ENCODE data around the gene SRD5A1.

The SRD5A1 gene

DNA sequence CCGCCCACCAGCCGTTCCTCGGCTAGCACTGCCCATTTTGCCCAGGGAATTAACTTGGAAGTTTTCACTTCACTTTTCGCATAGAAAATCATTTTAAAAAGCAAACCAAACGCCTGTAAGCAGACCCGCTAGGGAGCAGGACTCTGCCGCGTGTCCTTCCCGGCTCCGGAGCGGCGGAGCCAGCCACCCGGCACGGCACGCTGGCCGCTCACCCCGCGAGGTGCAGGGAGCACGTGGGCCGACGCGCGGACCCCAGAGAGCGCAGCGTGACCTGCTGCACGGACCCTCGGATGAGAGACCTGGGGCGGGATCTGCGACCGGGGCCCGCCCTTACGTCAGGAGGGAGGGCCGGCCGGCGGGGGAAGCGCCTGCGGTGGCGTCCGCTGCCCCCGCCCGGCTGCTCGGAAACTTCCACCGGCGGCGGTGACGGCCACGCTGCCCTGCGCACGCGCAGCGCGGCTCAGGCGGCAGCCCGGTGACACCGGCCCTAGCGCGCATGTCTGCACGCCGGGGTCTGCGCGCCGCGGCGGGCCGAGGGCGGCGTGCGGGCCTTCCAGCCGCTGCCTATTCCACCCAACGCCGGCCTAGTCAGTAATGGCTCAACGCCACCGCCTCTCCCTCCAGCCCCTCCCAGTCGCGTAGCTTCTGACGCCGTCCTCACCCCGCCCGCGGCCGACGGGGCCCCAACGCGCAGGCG, 79.5 kb downstream of the SRD5A1 start:
- peak; percentile 93 for DNase-seq (ENCODE audit: low read depth, low spot score)

DNA sequence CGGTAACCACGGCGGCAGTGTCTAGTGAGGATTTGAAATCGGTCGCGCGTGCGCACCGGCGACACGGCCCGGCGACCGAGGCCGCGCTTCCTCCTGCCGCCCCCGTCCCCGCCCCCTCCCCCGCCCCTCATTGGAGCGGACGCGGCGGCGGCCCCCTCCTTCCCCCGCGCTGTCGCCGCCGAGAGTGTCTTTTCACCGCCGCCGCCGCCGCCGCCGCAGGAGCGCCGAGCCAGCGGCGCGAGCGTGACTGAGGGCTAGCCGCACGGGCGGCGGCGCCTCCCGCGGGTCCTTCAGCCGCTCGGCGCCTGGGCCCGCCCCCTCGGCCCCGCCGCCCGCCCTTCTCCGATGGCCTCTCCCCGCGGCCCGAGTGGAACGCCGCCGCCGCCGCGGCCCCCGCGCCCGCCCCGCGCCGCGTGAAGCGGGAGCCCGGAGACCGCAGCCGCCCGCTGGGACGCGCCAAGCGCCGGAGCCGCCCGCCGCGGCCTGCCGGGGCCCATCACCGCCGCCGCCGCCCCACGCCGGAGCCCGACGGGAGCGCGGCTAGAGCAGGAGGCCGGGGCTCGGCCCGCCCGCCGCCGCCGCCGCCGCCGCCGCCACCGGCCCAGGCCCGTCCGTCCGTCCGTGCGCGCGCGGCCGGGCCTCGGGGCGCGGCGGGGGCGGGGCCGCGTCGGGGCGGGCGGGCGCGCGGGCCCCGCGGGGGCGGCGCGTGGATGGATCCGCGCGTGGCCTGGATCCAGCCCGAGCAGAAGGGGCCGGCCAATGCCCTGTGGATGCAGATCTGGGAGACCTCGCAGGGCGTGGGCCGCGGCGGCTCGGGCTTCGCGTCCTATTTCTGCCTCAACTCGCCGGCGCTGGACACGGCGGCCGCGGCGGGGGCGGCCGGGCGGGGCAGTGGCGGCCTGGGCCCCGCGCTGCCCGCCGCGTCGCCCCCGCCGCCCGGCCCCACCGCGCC, 80.3 kb downstream of the SRD5A1 start, which contains the start of gene TENT4A:
Gene TENT4A, plus strand, starts transcription at position 159 of the 952 bp plus-strand sequence. Its CDS starts 552 bp downstream, at position 711.
- DNase-seq (ENCODE audit: low read depth, low spot score): no peak

DNA sequence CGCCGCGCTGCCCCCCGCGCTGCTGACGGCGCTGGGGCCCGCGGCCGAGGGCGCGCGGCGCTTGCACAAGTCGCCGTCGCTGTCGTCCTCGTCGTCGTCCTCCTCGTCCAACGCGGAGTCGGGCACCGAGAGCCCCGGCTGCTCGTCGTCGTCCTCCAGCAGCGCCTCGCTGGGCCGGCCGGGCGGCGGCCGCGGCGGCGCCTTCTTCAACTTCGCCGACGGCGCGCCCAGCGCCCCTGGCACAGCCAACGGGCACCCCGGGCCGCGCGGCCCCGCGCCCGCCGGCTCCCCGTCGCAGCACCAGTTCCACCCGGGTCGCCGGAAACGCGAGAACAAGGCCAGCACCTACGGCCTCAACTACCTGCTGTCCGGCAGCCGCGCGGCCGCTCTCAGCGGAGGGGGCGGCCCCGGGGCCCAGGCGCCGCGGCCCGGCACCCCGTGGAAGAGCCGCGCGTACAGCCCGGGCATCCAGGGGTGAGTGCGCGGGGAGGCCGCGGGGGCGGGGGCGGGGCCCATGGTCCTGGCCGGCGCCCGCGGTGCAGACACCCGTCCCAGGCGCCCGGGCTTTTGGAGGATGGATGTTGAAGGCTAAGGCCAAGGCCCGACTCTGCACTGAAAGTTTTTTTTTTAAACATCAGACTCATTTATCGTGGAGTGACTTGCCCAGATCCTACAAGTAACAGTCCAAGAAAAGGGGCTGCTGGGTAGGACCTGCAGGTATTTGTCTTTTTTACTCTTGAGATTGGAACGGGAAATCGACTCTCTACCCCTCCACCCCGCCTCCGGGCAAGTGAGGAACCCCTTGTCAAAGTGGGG, 81.2 kb downstream of the SRD5A1 start:
- DNase-seq (ENCODE audit: low read depth, low spot score): no peak

DNA sequence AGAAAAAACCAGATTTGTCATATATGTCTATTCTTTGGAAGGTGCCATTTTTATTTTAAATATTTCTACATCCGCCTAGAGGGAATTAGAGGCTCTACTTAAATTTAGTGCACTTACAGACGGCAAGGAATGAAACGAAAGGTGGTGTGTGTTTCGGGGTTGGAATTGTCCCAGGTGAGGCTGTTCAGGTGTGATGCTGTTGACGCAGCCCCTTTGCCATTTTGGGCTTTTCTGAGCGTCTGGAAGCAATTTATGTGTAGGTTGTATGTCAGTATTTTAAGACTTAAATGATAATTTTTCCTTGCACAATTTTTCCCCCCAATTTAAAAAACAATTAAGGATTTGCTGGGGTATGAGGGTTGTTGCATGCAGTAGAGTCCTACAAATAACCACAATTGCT, 82.0 kb downstream of the SRD5A1 start:
- DNase-seq (ENCODE audit: low read depth, low spot score): no peak

- no peak for DNase-seq (ENCODE audit: low read depth, low spot score)
These were observed 82.8 kb downstream of the SRD5A1 start for GRCh38 chr5:6715758-6716628.

GRCh38 chr5:6716629-6717149, 83.4 kb downstream of the SRD5A1 start:
- no peak for DNase-seq (ENCODE audit: low read depth, low spot score)

DNA sequence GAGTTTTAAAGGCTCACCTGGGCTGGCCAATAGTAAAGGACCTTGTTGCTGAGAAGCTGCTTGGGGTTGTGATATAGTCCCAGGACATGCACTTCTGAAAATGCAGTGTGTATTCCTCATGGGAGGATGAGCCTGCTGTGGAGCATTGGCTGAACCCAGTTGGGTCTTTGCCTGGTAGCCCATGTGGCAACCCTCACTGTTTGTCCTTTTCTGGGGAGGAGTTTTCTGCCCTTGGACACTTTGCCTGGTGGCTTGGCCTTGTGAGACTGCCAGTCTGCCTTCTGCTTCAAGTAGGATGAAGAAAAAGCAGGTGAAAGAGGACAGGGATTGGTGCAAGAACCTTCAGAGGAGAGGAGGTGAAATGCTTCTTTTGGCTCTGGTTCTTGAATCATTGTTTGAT, 84.0 kb downstream of the SRD5A1 start:
- no peak for DNase-seq (ENCODE audit: low read depth, low spot score)

GRCh38 chr5:6717687-6718086, 84.4 kb downstream of the SRD5A1 start:
- DNase-seq (ENCODE audit: low read depth, low spot score): no peak

GRCh38 chr5:6718161-6718681, 85.0 kb downstream of the SRD5A1 start:
- no peak for DNase-seq (ENCODE audit: low read depth, low spot score)

- DNase-seq (ENCODE audit: low read depth, low spot score): no peak
These were observed 85.5 kb downstream of the SRD5A1 start for GRCh38 chr5:6718718-6719117.

DNA sequence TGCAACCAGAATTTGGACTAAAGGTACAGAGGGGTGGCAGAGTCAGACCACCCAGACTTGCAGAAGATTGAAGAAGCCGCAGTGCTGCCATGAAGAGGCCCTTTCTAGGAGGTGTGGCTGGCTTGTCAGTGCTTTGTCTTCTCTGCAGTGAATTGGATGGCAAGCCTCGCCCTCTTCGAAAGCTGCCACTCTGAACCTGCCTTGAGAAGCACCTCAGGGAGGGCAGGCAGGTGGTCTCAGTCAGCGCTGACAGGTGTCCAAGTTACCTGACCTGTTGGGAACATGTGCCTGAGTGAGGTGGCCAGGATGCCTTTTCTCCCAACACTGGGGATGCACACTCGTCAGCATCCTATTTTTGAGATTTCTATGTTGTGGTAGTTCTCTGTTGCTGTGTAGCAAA, 86.2 kb downstream of the SRD5A1 start:
- no peak for DNase-seq (ENCODE audit: low read depth, low spot score)

- no peak for DNase-seq (ENCODE audit: low read depth, low spot score)
These were observed 86.8 kb downstream of the SRD5A1 start for GRCh38 chr5:6719896-6720560.

- DNase-seq (ENCODE audit: low read depth, low spot score): no peak
These were observed 87.3 kb downstream of the SRD5A1 start for GRCh38 chr5:6720561-6720921.

DNA sequence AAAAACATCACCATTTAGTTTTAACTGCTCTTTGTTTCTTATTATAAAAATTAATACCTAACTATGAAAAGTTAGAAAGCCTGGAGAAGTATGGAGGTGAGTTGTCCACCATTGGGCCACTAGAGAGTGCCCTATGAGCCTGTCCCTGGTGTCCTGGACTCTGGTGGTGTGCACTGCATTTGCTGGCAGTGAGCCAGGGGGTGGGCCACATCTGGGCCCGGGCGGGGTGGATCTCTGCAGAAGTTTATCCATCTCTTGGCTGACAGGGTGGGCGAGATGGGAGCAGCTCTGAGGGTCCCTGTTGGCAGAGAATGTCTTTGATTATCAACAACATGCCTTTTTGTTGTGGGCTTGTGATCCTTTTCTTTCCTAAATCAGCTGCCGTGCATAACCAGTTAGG, 88.2 kb downstream of the SRD5A1 start:
- no peak for DNase-seq (ENCODE audit: low read depth, low spot score)

DNA sequence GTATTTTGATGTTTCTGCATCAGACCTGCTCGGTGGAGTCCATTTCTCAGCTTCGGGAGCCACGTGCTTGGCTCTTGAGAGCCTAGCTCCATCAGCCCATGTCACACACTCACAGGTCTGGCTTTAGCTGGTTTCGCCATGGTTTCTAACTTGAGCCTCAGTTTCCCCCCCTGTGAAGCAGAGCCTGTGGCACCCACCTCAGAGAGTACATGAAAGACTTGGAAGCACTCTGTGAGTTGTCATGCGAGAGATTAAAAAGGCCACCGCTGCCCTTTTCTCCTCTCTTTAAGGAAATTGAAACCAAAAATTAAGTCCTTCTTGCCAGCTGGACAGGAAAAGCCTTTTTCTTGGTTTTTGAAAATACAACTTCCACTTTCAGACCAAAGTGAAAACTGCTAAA, 88.8 kb downstream of the SRD5A1 start:
- no peak for DNase-seq (ENCODE audit: low read depth, low spot score)

GRCh38 chr5:6723122-6723815, 90.0 kb downstream of the SRD5A1 start:
- DNase-seq (ENCODE audit: low read depth, low spot score): no peak

DNA sequence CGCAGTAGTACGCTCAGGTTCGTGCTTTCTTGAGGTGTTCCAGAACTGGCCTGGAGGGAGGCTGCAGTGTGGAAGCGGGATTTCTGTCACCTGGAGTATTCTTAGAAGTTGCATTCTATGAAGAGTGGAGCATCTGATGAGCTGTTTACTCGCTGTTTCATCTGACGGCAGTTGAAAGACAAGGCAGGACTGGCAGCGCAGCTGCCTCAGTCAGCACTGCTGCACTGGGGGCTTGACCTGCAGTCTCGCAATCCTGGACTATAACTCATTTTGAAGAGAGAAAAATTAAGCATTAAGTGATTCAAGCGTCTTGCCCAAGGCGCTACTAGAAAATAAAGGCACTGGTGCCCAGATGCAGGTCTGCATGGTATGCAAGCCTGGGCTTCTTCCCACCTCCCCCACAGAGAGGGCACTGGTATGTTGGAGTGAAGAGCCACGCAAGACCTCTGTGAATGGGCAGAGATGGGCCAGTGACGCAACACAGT, 90.6 kb downstream of the SRD5A1 start:
- DNase-seq (ENCODE audit: low read depth, low spot score): no peak

All from brain pericyte (primary cell).